HT-29 (cell line): ENCODE results near the gene SURF1. TPM values are rescaled to one million over a fixed set of nuclear protein-coding genes. Genes with fewer than 3 reads are reported as not detected.
"Not testable (repeated sequence)": the region's sequence is repeated elsewhere in the genome, so short reads cannot be mapped to it uniquely, and the experiment has no call there.

Experiments used
- DNase-seq: peaks from one replicate; pipeline ENCODE4 v3.0.0-alpha.2; 2015; ENCODE audit warnings: low spot score
- small RNA-seq: library from RNA; depleted of rRNA; stranded (forward); fragments of <200 nt; gene quantifications from one replicate; pipeline ENCODE3, GENCODE V24; 2014
- total RNA-seq: library from RNA; depleted of rRNA; stranded (reverse); fragments of >200 nt; shearing (Covaris generic); gene quantifications from 2 replicates; pipeline ENCODE4 v1.2.3, GENCODE V29; 2014; rRNA removed

Gene SURF1
- total RNA-seq, 1 experiment from 2014 or later = 27.7 TPM

DNA sequence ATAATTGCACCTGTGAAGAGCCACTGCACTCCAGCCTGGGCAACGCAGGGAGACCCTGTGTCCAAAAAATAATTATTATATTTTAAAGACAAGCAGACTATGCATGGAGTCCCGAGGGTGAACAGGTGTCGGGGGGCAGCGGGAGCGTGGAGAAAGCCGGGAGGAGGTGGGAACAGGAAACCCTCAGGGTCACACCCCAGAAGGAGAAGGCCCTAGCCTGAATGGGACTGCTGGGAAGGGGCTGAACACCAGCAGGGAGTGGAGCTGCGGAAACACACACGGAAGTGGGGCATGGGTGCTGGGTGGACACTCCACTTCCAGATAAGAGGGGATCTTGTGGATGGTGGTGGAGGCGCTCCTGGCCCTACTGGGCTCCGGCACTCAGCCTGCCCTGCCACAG lies 33.1 kb downstream of the SURF1 start:
- no peak for DNase-seq

DNA sequence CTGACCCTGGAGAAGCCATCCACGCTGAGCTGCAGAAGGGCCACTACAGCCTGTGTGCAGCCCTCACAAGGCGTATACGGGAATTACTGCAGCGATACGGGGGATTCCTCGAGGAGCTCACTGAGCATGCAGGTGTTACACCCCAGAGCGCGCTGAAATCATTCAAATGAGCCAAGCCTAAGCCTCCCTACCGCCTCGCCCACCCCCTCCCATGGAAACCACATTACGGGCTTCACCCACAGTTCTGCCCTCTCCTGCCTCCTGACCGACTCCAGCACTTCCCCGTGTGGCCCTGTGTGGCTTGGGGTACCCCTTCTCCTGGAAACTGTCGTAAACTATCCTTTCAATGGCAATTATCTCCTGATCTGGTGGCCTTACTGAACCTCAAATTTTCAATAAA lies 33.6 kb downstream of the SURF1 start:
- DNase-seq = no peak

DNA sequence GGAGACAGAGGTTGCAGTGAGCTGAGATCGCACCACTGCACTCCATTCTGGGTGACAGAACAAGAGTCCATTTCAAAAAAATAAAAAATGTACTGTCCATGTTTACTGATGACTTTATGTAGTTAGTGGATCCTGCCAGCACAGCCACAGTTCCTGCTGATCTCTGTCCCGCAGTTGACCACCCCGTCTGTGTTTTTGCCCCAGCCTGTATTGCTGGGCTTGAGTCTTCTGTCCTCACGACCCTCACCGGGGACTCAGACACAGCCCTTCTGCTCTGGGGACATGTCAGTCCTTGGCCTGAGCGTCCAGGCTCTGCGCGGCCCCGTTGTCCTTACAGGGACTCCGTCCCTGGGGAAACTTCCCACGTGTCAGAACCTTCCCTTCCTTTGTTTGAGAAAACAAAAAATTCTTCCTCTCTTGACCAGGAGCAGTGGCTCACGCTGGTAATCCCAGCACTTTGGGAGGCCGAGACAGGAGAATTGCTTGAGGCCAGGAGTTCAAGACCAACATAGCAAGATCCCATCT lies 34.8 kb downstream of the SURF1 start:
- no peak for DNase-seq

DNA sequence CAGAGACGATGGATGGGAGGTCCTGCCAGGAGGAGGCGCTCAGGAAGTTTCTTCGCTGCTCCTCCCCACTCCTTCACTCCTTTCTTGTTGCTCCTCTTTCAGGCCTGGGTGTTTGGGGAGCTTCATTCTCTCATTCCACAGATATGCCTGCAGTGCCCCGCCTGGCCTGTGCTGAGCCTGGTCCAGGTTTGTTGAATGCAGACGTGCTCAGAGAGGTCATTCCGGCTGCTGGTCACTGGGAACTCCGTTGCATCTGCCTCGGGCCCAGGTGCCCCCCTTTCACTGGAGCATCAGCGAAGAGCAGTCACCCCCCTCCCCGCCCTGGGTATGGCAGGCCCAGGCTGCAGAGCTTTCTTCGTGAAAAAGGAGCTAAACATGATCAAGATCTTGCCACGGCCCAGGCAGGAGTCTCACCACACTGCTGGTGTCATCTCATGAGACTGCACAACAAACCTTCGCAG lies 35.8 kb downstream of the SURF1 start:
- DNase-seq = no peak

- DNase-seq = not testable (repeated sequence)
Measured at GRCh38 chr9:133317551-133317950, 38.7 kb downstream of the SURF1 start.

DNA sequence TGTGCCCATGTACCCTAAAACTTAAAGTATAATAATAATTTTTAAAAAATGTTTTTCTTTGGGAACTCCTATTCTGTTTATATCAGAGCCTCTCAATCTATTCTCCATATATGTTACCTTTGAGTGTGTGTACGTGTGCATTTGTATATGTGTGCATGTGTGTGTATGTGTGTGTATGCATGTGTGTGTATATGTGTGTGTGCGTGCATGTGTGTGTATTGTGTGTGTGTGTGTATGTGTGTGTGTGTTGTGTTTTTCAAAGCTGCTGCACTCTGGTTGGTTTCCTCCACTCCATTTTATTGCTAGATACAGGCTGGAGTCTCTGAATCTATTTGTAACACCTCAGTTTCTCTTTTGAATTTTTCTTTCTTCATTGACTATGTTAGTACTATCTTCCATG lies 40.3 kb downstream of the SURF1 start:
- no peak for DNase-seq

DNA sequence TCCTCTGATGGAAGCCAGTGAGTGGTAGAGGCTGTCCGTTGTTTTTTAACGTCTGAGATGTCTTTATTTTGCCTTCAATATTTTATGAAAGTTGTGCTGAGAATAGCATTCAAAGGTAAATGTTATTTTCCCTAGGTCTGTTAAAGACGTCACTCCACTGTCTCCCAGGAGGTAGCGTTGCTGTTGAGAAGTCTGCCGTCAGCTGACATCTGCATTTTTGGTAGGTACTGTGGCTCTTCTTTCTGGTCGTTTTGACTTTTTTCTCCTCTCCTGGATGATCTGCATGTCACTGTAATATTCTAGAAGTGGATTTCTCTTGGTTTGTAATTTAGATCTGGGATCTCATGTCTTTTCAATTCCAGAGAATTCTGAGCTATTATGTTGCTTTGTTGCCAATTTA lies 46.7 kb downstream of the SURF1 start:
- DNase-seq = no peak

DNA sequence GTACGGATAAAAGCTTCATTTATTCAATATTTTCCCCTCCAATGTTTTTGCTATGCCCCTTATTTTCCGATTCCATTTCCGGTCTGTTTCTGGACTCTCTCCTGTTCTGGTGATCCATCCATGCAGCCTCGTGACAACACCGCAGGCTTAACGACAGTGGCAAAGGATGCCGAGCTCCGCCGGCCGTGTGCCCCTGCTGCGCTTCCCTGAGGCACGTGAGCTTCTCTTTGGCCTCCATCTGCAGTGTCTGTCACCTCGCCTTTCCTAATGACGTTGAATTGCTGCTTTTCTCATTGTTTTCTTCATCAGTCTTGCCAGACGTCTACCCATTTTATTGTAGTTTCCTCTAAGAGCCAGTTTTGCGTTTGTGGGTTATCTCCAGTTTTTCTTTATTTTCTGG lies 49.0 kb downstream of the SURF1 start:
- no peak for DNase-seq

DNA sequence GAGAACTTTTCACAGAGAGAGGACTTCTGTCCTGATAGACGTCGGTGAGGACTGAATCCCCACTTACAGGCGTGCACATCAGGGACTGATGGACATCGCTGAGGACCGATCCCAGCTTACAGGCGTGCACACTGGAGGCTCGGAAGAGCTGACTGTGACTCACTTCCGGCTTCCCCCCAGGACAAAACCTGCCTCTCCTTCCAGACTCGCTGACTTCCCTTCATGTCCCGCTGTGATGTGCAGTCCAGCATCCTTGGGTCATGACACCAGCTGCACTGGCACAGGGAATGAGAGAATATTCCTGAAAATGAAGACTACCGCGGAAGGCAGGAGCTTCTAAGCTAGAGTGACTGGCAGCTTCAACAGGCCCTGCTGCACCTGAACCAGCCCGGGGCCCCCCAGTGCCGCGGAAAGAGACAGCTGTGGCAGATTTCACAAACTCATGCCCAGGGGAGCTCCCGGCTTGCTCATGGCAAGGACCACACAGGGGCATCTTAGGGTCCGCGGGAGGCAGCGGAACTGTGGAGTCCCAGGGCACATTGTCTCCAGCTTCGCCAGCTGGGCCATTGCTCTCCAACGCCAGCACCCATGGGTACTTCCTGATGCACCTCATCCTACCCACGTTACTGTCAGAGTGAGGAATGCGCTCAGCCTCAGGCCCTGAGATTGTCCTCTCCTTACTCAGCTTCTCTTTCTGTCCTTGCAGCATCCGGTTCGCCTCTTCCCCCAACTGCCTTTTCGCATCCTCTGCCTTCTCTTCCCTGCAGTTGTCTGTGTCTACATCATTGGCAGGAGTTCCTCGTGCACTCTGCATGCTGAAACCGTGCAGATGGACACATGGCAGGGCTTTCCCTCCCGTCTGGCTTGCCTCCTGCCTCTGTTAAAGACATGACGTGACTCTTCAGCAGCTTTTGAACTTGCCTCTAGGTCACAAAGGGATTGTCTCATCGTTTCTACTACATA lies 49.8 kb downstream of the SURF1 start:
- no peak for DNase-seq

DNA sequence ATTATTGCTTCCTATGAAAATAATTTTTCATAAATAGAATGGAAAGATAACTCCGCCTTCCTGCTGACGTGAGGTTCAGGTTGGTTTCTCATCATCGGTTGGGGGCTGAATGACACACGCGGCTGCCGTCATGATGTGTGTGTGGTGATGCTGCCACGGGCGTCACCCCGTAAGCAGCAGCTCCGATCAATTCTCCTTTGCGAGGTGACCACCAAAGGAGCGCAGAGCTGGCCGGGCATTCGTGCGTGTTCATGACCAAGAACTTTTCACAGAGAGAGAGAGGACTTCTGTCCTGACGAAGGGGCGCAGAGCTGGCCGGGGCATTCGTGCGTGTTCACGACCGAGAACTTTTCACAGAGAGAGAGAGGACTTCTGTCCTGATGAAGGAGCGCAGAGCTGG lies 50.6 kb downstream of the SURF1 start:
- DNase-seq = no peak

GRCh38 chr9:133304477-133305377 lies 51.6 kb downstream of the SURF1 start:
- DNase-seq = no peak

GRCh38 chr9:133304158-133304470 lies 52.2 kb downstream of the SURF1 start:
- DNase-seq = no peak

DNA sequence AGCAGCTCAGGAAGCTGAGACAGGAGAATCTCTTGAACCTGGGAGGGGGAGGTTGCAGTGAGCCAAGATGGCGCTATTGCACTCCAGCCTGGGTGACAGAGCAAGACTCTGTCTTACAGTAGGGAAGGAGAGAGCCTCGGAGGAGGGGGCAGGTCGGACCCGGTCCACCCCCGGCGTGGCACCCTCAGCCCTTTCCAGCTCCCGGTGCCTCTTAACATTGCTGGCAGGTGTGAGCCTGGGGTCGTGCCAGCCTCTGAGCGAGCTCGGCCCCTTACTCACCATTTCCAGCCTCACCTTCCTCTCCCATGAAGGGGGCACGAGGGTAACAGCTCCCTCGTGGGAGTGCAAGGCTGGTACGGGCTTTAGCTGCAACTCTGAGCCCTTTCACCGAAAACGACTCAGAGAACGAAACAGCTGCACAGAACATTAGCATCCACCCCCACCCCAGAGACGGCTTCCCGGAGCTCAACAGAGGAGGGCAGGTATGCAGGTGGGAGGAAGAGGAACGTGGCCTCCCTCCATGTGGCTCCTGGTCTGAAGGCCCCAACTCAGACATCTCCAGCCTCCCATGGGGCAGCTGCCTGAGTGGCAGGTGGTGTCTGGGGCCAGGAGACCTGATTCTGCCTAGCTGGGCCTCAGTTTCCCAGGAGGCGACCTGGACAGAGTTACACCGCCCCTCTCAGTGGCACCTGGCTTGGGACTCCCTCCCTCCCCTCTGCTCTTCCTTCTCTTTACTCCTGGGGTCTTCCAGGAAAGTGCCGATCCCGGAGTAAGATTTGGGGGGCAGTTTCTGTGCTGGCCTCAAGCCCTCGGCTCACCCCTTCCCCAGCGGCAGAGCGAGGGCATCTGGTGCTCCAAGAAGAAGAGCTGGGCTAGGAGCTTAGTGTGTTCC lies 52.8 kb downstream of the SURF1 start:
- DNase-seq = no peak

Small RNA genes lying within 50 kb of the gene (small RNA-seq; reads per million reads assigned to genes)
- gene RF00019 (not detected), gene SNORD24 (not detected), gene SNORD36A (not detected), gene SNORD36B (not detected), gene SNORD36C (not detected)

Other genes starting within 250 kb of the SURF1 start
- gene RALGDS, start 235.2 kb downstream of the SURF1 start, total RNA-seq = 95.0 and 102 TPM in 2 replicates
- not detected in 2 replicates for gene GBGT1, start 192.6 kb downstream of the SURF1 start, total RNA-seq
- gene OBP2B, start 147.2 kb downstream of the SURF1 start, total RNA-seq = not detected in 2 replicates
- gene ABO, start 81.3 kb downstream of the SURF1 start, total RNA-seq = 3.1 and 4.8 TPM in 2 replicates
- 30.4 and 32.1 TPM in 2 replicates for gene SURF6, start 20.3 kb downstream of the SURF1 start, total RNA-seq
- 55.0 and 58.8 TPM in 2 replicates for gene MED22, start 8.4 kb downstream of the SURF1 start, total RNA-seq
- gene RPL7A, start 8.3 kb downstream of the SURF1 start, total RNA-seq = 2,195 and 2,237 TPM in 2 replicates
- 94.2 and 135 TPM in 2 replicates for gene SURF2, start 63 bp upstream of the SURF1 start, total RNA-seq
- gene SURF4, start 19.6 kb upstream of the SURF1 start, total RNA-seq = 297 and 299 TPM in 2 replicates
- not detected in 2 replicates for gene STKLD1, start 19.9 kb upstream of the SURF1 start, total RNA-seq
- 30.7 and 32.3 TPM in 2 replicates for gene REXO4, start 61.5 kb upstream of the SURF1 start, total RNA-seq
- gene ADAMTS13, start 65.9 kb upstream of the SURF1 start, total RNA-seq = 0.39 and 1.0 TPM in 2 replicates
- 48.0 and 59.5 TPM in 2 replicates for gene CACFD1, start 103.5 kb upstream of the SURF1 start, total RNA-seq
- 12.5 and 14.4 TPM in 2 replicates for gene SLC2A6, start 122.6 kb upstream of the SURF1 start, total RNA-seq
- gene MYMK, start 168.5 kb upstream of the SURF1 start, total RNA-seq = not detected in 2 replicates
- 0.16 and 0.25 TPM in 2 replicates for gene ADAMTSL2, start 178.2 kb upstream of the SURF1 start, total RNA-seq